ACHN (cell line): ENCODE data around the gene ARHGAP23.

Experiments used
- DNase-seq: peaks from one replicate; pipeline ENCODE4 v3.0.0-alpha.2; 2015
- in situ Hi-C: cut with HindIII; loops from 2 replicates; pipeline ENCODE4 v1.10.0; 2017; ENCODE audit warnings: low sequenced_read_pairs, low pct_ligation_motif_present, low pct_unique_long_range_greater_than_20kb

Gene ARHGAP23

DNA sequence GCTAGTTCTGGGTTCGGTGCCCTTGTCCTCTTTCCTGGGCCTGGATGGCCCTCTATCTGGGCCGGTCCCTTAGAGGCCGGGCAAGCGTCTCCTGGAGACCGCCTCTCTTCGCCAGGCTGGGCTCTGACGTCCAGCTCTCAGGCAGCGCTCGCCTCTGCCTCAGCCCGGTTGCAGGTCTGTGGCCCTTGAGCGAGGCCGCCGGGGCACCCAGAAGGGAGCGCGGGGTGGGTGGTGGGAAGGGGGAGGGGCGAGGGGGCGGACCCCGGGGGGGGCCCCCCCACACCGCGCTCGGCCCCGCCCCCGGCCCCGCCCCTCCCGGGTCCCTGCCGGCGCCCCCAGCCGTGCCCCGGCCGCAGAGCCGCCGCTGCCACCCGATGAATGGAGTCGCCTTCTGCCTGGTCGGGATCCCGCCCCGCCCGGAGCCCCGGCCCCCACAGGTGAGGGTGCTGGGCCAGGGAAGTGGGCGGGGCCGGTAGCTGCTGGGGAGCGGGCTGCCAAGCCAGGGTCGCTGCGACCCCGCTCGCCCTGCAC is at the start of gene ARHGAP23:
TSS of gene ARHGAP23 (plus strand) at position 353 of the 531 bp plus-strand sequence. CDS start at position 375, 22 bp downstream.
- in situ Hi-C loops: no loop called here
- DNase-seq: peak; percentile 86

DNA sequence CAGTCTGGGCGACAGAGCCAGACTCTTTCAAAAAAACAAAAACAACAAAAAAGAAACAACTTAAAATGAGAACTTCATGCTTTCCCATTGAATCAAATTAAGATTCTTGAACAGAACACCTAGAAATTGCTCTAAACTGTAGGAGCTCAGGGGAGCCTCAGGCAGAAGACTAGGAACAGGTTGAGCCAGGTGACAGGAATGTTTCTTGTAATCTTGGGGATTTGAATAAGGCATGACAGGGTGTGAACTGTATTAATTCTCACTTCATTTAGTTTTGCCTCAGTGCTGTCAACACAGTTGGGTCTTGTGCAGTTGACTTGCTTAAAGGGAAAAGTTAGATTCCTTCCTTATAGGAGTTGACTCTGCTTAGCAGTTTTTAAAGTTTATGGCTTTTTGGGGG is 48.8 kb upstream of the ARHGAP23 start:
- DNase-seq: no peak
- in situ Hi-C loops: no loop called here

DNA sequence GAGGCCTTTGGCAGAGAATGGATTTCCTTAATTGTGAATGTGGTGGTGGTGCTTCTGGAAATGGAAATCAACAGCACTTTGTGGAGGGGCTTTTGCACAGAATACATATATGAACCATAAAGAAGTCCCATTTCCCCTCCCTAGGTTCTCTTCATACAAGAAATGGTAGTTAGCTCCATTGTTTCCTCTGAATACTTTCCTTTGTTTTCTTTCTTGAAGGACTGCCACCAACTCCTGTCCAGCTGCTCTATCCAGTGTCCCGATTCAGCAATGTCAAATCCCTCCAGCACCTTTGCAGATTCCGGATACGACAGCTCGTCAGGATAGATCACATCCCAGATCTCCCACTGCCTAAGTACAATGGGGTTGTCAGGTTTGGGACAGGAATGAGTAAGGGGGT is 33.2 kb upstream of the ARHGAP23 start:
- DNase-seq: no peak
- in situ Hi-C loops: no loop called here

- no peak for DNase-seq
- in situ Hi-C loops: no loop called here
Measured at GRCh38 chr17:38397227-38397626, 31.0 kb upstream of the ARHGAP23 start.

- DNase-seq: no peak
- in situ Hi-C loops: no loop called here
Measured at GRCh38 chr17:38400286-38400685, 28.0 kb upstream of the ARHGAP23 start.

GRCh38 chr17:38401459-38401858 is 26.8 kb upstream of the ARHGAP23 start:
- in situ Hi-C loops: no loop called here
- DNase-seq: no peak

DNA sequence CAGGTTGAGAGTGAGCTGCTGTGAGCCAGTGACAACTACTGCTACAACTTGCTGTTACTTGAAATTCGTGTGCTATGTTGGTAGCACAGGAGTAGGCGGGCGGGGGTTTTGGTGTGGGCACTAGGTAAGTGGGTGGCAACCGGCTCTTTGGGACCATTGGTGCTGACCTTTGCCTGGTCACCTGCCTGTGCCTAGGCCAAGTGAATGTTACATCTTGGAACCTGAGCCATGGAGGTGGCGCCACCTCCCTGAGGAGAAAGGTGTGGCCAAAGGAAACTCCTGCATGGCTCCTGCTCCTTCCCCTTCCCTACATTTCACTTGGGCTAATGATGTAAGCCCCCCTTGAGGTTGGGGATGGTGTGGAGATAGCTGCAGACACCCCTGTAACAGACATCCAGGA is 25.4 kb upstream of the ARHGAP23 start:
- in situ Hi-C loops: no loop called here
- DNase-seq: no peak

DNA sequence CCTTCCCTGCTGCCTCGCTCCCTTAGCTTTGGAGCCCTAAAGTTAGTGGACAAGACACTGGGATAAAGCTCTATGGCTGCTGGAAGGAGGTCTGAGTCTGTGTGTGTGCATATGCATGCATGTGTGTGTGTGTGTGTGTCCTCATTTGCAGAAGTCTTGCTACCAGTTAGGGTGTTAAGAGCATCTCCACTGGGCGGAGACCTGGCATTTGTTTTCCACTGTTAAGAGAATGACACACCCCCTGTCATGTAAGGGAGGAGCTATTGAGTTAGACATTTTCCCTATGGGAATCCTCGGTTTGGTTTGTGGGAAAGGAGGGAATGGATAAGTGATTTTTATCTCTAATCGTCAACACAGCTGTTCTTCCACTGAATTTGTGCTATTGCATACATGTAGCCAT is 24.8 kb upstream of the ARHGAP23 start:
- peak; percentile 14 for DNase-seq

GRCh38 chr17:38404174-38404943 is 23.9 kb upstream of the ARHGAP23 start:
- in situ Hi-C loops: no loop called here
- no peak for DNase-seq

More for the DNA sequence above, 24.8 kb upstream of the ARHGAP23 start:
- in situ Hi-C loops: no loop called here

GRCh38 chr17:38405654-38406053 is 22.6 kb upstream of the ARHGAP23 start:
- no peak for DNase-seq
- in situ Hi-C loops: no loop called here

DNA sequence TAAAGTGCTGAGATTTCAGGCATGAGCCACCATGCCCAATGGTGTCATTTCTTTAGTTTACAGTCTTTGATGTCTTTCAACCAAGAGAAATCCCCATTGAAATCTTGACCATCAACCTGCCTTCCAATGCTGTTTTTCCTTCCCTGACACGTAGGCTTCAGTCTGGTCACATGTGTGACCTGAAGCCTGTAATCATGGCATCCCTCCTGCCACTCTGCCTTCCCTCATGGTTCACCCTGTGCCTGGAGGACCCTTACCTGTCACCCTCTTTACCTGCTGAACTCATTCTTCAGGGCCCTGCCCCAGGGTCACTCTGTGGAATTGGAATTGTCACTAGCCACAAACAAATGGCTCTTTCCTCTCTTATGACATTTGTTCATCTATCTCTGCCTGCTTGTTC is 18.1 kb upstream of the ARHGAP23 start:
- DNase-seq: no peak
- in situ Hi-C loops: no loop called here

GRCh38 chr17:38415250-38416194 is 12.7 kb upstream of the ARHGAP23 start:
- peak; percentile 82 for DNase-seq
- in situ Hi-C loops: no loop called here

DNA sequence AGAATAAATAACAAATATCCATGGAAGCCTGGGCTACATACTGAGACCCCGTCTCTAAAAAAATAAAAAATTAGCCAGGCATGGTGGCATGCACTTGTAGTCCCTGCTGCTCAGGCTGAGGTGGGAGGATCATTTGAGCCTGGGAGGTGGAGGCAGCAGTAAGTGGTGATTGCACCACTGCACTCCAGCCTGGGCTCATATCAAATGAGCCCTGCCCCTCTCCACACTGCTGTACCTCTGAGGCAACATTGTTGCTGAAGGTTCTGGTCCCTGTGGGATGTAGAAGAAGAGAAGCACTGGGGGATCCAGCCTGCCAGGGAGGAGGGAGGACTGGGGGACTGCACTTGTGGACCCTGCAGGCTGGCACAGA is 11.4 kb upstream of the ARHGAP23 start:
- in situ Hi-C loops: no loop called here

GRCh38 chr17:38417210-38417951 is 10.9 kb upstream of the ARHGAP23 start:
- in situ Hi-C loops: no loop called here

More for the DNA sequence above, 11.4 kb upstream of the ARHGAP23 start:
- no peak for DNase-seq

GRCh38 chr17:38418062-38418692 is 10.1 kb upstream of the ARHGAP23 start:
- DNase-seq: no peak
- in situ Hi-C loops: no loop called here

More at GRCh38 chr17:38417210-38417951, 10.9 kb upstream of the ARHGAP23 start:
- no peak for DNase-seq

- in situ Hi-C loops: no loop called here
- no peak for DNase-seq
Measured at GRCh38 chr17:38418693-38419507, 9.4 kb upstream of the ARHGAP23 start.

DNA sequence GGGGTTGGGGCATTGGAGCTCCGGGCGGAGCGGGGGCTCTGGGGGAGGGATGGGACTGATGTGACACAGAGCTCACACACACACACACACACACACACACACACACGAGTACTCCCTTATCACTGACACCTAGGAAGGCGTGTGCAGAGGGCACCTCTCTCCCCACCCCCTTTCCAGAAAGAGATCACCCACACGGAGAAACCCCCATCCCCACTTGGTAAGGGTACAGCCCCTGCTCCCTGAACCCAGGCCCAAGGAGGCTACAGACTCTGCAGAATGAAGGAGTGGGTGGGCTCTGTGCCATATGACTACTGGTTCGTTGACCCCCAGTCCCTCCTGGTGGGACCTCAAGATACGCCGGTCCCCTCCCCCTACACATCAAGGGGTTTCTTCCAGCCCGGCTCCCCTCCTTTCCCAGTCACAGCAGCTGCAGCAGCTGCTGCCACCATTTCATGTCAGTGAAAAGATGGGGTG is 8.7 kb upstream of the ARHGAP23 start:
- DNase-seq: no peak
- in situ Hi-C loops: no loop called here
